ENCODE results near the gene GJA4. TPM values are rescaled to one million over a fixed set of nuclear protein-coding genes. Genes with fewer than 3 reads are reported as not detected.

GJA4 gene
- total and polyA plus RNA-seq, 2 donors (not counting 1 experiment from before 2014, with no cell fraction given) = not detected

- no peak overlapping the region for H2AFZ ChIP-seq (ENCODE audit: low read length)
- no peak overlapping the region for H3K4me3 ChIP-seq (replicated peaks in 1 of 4; ENCODE audit: control extremely low read depth in 1 of 4, insufficient read depth in 1 of 4, low read depth in 3 of 4, low read length in 4 of 4)
- no peaks in the 10 kb centered on the region for H3K36me3 ChIP-seq (ENCODE audit: control insufficient read depth, insufficient read depth, low read length)
- TF ChIP-seq EZH2 (IDR thresholded peaks at IDR 0.05; ENCODE audit: low read length, missing control alignments) = no peak
- no peak for TF ChIP-seq CTCF (conservative IDR thresholded peaks at IDR 0.05 in 1 of 2, IDR thresholded peaks at IDR 0.05 in 1 of 2; ENCODE audit: low read depth in 1 of 2, low read length in 2 of 2)
- no peak for DNase-seq (ENCODE audit: low read depth in 2 of 2)
- H3K27me3 ChIP-seq (ENCODE audit: control insufficient read depth, insufficient read depth, low read length) = peaks cover 24% of the 10 kb centered on the region
- no peaks in the 10 kb centered on the region for H3K9me3 ChIP-seq (ENCODE audit: control insufficient read depth, insufficient read depth, low read depth, low read length)
- H3K79me2 ChIP-seq (ENCODE audit: control insufficient read depth, insufficient read depth, low read length) = no peaks in the 10 kb centered on the region
- H3K9ac ChIP-seq (ENCODE audit: insufficient read depth, low read length) = no peak overlapping the region
- H4K20me1 ChIP-seq (ENCODE audit: control insufficient read depth, extremely low read depth, insufficient read depth, low read length) = no peaks in the 10 kb centered on the region
- H3K27ac ChIP-seq (ENCODE audit: insufficient read depth, low read length) = no peak overlapping the region
- H3K4me2 ChIP-seq (ENCODE audit: extremely low read depth, insufficient read depth, low read length) = no peak overlapping the region
- H3K4me1 ChIP-seq (ENCODE audit: control insufficient read depth, extremely low read depth, insufficient read depth, low read length) = no peaks in the 10 kb centered on the region
Measured at GRCh38 chr1:34776911-34777310, 15.9 kb upstream of the GJA4 start.

- TF ChIP-seq EZH2 (IDR thresholded peaks at IDR 0.05; ENCODE audit: low read length, missing control alignments) = no peak
- no peak for TF ChIP-seq CTCF (conservative IDR thresholded peaks at IDR 0.05 in 1 of 2, IDR thresholded peaks at IDR 0.05 in 1 of 2; ENCODE audit: low read depth in 1 of 2, low read length in 2 of 2)
- Histone ChIP-seq H3K27me3 (ENCODE audit: control insufficient read depth, insufficient read depth, low read length) (peaks cover 28% of the 10 kb centered on the region), H3K27ac (ENCODE audit: insufficient read depth, low read length) (no peak overlapping the region), H3K9me3 (ENCODE audit: control insufficient read depth, insufficient read depth, low read depth, low read length) (no peaks in the 10 kb centered on the region), H3K4me2 (ENCODE audit: extremely low read depth, insufficient read depth, low read length) (no peak overlapping the region), H3K79me2 (ENCODE audit: control insufficient read depth, insufficient read depth, low read length) (no peaks in the 10 kb centered on the region), H3K4me1 (ENCODE audit: control insufficient read depth, extremely low read depth, insufficient read depth, low read length) (no peaks in the 10 kb centered on the region), H3K4me3 (replicated peaks in 1 of 4; ENCODE audit: control extremely low read depth in 1 of 4, insufficient read depth in 1 of 4, low read depth in 3 of 4, low read length in 4 of 4) (no peak overlapping the region), H3K36me3 (ENCODE audit: control insufficient read depth, insufficient read depth, low read length) (no peaks in the 10 kb centered on the region), H4K20me1 (ENCODE audit: control insufficient read depth, extremely low read depth, insufficient read depth, low read length) (no peaks in the 10 kb centered on the region), H2AFZ (ENCODE audit: low read length) (no peak overlapping the region), H3K9ac (ENCODE audit: insufficient read depth, low read length) (no peak overlapping the region)
- no peak for DNase-seq (ENCODE audit: low read depth in 2 of 2)
Measured at GRCh38 chr1:34777519-34778321, 15.1 kb upstream of the GJA4 start.

GRCh38 chr1:34778381-34778780, 14.4 kb upstream of the GJA4 start:
- TF ChIP-seq CTCF (conservative IDR thresholded peaks at IDR 0.05 in 1 of 2, IDR thresholded peaks at IDR 0.05 in 1 of 2; ENCODE audit: low read depth in 1 of 2, low read length in 2 of 2) = no peak
- TF ChIP-seq EZH2 (IDR thresholded peaks at IDR 0.05; ENCODE audit: low read length, missing control alignments) = no peak
- no peak overlapping the region for H3K4me2 ChIP-seq (ENCODE audit: extremely low read depth, insufficient read depth, low read length)
- H3K4me3 ChIP-seq (replicated peaks in 1 of 4; ENCODE audit: control extremely low read depth in 1 of 4, insufficient read depth in 1 of 4, low read depth in 3 of 4, low read length in 4 of 4) = no peak overlapping the region
- H3K27ac ChIP-seq (ENCODE audit: insufficient read depth, low read length) = no peak overlapping the region
- H3K36me3 ChIP-seq (ENCODE audit: control insufficient read depth, insufficient read depth, low read length) = no peaks in the 10 kb centered on the region
- H3K4me1 ChIP-seq (ENCODE audit: control insufficient read depth, extremely low read depth, insufficient read depth, low read length) = no peaks in the 10 kb centered on the region
- no peak overlapping the region for H2AFZ ChIP-seq (ENCODE audit: low read length)
- H3K9ac ChIP-seq (ENCODE audit: insufficient read depth, low read length) = no peak overlapping the region
- no peaks in the 10 kb centered on the region for H3K79me2 ChIP-seq (ENCODE audit: control insufficient read depth, insufficient read depth, low read length)
- peaks cover 28% of the 10 kb centered on the region for H3K27me3 ChIP-seq (ENCODE audit: control insufficient read depth, insufficient read depth, low read length)
- H3K9me3 ChIP-seq (ENCODE audit: control insufficient read depth, insufficient read depth, low read depth, low read length) = no peaks in the 10 kb centered on the region
- no peaks in the 10 kb centered on the region for H4K20me1 ChIP-seq (ENCODE audit: control insufficient read depth, extremely low read depth, insufficient read depth, low read length)
- DNase-seq (ENCODE audit: low read depth in 2 of 2) = no peak

Measured in fibroblast of lung (primary cell).